ENCODE results near the gene ZNF598.

- TF ChIP-seq POLR2AphosphoS5 (IDR thresholded peaks at IDR 0.05; ENCODE audit: low read depth, low read length), result no peak; the same call in 1 of the 2 replicates
- TF ChIP-seq, protein P1, sequence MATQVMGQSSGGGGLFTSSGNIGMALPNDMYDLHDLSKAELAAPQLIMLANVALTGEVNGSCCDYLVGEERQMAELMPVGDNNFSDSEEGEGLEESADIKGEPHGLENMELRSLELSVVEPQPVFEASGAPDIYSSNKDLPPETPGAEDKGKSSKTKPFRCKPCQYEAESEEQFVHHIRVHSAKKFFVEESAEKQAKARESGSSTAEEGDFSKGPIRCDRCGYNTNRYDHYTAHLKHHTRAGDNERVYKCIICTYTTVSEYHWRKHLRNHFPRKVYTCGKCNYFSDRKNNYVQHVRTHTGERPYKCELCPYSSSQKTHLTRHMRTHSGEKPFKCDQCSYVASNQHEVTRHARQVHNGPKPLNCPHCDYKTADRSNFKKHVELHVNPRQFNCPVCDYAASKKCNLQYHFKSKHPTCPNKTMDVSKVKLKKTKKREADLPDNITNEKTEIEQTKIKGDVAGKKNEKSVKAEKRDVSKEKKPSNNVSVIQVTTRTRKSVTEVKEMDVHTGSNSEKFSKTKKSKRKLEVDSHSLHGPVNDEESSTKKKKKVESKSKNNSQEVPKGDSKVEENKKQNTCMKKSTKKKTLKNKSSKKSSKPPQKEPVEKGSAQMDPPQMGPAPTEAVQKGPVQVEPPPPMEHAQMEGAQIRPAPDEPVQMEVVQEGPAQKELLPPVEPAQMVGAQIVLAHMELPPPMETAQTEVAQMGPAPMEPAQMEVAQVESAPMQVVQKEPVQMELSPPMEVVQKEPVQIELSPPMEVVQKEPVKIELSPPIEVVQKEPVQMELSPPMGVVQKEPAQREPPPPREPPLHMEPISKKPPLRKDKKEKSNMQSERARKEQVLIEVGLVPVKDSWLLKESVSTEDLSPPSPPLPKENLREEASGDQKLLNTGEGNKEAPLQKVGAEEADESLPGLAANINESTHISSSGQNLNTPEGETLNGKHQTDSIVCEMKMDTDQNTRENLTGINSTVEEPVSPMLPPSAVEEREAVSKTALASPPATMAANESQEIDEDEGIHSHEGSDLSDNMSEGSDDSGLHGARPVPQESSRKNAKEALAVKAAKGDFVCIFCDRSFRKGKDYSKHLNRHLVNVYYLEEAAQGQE (IDR thresholded peaks at IDR 0.05; ENCODE audit: low read depth, low read length), result no peak
- TF ChIP-seq, protein P2, sequence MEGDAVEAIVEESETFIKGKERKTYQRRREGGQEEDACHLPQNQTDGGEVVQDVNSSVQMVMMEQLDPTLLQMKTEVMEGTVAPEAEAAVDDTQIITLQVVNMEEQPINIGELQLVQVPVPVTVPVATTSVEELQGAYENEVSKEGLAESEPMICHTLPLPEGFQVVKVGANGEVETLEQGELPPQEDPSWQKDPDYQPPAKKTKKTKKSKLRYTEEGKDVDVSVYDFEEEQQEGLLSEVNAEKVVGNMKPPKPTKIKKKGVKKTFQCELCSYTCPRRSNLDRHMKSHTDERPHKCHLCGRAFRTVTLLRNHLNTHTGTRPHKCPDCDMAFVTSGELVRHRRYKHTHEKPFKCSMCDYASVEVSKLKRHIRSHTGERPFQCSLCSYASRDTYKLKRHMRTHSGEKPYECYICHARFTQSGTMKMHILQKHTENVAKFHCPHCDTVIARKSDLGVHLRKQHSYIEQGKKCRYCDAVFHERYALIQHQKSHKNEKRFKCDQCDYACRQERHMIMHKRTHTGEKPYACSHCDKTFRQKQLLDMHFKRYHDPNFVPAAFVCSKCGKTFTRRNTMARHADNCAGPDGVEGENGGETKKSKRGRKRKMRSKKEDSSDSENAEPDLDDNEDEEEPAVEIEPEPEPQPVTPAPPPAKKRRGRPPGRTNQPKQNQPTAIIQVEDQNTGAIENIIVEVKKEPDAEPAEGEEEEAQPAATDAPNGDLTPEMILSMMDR (IDR thresholded peaks at IDR 0.05), result no peak
- no peak for TF ChIP-seq YY1 (IDR thresholded peaks at IDR 0.05; ENCODE audit: low read depth)
- TF ChIP-seq EP300 (IDR thresholded peaks at IDR 0.05; ENCODE audit: borderline replicate concordance in 1 of 2, low read depth in 1 of 2, low read length in 1 of 2), result no peak
- TF ChIP-seq, protein P3, sequence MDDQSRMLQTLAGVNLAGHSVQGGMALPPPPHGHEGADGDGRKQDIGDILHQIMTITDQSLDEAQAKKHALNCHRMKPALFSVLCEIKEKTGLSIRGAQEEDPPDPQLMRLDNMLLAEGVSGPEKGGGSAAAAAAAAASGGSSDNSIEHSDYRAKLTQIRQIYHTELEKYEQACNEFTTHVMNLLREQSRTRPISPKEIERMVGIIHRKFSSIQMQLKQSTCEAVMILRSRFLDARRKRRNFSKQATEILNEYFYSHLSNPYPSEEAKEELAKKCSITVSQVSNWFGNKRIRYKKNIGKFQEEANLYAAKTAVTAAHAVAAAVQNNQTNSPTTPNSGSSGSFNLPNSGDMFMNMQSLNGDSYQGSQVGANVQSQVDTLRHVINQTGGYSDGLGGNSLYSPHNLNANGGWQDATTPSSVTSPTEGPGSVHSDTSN (IDR thresholded peaks at IDR 0.05), result no peak
- no peak for TF ChIP-seq TAF1 (IDR thresholded peaks at IDR 0.05; ENCODE audit: borderline replicate concordance, low read depth, low read length)
Observed at GRCh38 chr16:1961651-1962067, 48.0 kb downstream of the ZNF598 start.

Measured in SK-N-SH (cell line).